Activated CD4-positive, alpha-beta T cell treated with anti-CD3 and anti-CD28 coated beads, Interleukin-2, amount 50 U/mL, for 48 hours (primary cell): ENCODE results near the gene RAB20.

Experiments
- DNase-seq, 2 experiments: peaks; one replicate each; pipeline ENCODE4 v3.0.0-alpha.2; 2020

Gene RAB20

GRCh38 chr13:110525328-110526319 is 35.9 kb downstream of the RAB20 start:
- no peak for DNase-seq

DNA sequence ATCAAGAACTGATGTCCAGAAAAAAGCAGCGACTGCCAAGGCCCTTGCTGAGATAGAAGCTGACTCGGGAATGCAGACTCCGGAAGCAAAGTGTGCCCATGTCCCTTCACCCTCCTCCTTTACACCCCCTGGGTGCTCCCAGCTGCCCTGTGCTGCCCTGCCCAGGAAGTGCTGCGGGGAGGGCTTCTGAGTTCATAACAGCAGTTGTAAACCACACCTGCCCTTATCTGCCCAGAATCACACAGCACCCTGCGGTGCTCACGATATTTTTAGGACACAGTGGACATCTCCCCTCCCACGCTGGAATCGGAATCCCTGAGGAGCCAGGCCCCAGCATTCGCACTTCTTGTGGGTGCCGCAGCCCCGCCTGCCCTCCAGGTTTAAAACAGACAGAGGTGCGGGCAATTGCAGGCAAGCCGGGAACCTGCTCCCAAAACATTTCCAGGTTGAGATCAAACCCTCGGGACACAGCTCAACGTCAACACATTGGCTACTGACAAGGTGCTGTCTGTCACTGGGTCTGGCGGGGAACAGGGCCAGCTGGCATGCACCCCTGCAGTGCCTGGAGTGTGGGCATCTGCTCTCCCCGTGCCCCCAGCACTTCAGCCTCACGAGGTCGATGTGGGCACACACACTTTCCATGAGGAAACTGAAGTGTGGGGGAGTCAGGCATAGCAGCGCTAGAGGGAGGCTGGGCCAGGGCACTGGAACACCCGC is 36.8 kb downstream of the RAB20 start:
- peak in 1 of 2 experiments; percentile 12 for DNase-seq

GRCh38 chr13:110523838-110524540 is 37.5 kb downstream of the RAB20 start:
- DNase-seq = no peak

GRCh38 chr13:110523180-110523579 is 38.3 kb downstream of the RAB20 start:
- no peak for DNase-seq

GRCh38 chr13:110522721-110523120 is 38.8 kb downstream of the RAB20 start:
- DNase-seq = no peak

DNA sequence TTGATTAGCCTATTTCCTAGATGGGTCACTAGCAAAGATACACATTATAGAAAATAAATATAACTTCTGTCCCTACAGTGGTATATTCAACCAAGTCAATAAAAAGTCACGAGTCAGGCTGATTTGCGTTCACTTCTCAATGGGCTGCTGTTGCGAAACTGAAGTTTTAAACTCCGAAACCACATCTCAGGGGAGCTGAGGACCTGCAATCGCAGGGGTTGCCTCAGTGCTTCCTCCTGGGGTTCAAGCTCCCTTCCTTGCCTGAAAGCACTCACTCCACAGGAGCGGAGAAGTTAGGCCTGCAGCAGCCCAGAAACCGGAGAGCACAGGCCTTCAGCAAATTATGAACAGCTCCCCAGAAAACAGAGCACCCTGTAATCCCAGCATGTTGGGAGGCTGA is 39.6 kb downstream of the RAB20 start:
- DNase-seq = no peak

GRCh38 chr13:110521296-110521680 is 40.2 kb downstream of the RAB20 start:
- no peak for DNase-seq

- no peak for DNase-seq
Observed at GRCh38 chr13:110520431-110521295, 40.9 kb downstream of the RAB20 start.

- no peak for DNase-seq
Observed at GRCh38 chr13:110519506-110519905, 42.0 kb downstream of the RAB20 start.

DNA sequence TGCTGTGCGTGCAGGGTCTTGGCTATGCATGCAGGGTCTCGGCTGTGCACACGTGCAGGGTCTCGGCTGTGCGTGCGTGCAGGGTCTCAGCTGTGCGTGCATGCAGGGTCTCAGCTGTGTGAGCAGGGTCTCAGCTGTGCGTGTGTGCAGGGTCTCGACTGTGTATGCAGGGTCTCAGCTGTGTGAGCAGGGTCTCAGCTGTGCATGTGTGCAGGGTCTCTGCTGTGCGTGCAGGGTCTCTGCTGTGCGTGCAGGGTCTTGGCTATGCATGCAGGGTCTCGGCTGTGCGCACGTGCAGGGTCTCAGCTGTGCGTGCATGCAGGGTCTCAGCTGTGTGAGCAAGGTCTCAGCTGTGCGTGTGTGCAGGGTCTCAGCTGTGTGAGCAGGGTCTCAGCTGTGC is 42.5 kb downstream of the RAB20 start:
- no peak for DNase-seq

GRCh38 chr13:110518571-110518970 is 43.0 kb downstream of the RAB20 start:
- no peak for DNase-seq

DNA sequence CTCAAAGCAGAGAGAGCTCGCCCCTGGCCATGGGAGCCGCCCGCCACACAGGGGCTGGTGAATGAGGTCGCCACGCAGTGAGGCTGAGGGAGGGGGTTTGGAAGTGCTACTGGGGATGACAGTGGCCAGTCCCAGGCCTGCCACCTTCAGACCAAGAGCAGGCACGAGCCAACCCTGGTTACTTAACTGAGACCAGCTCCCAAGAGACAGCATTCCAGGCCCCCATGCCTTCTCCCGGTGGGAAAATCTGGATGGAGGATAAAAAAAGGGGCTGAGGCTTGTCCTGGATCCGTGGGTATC is 43.3 kb downstream of the RAB20 start:
- no peak for DNase-seq

GRCh38 chr13:110517505-110518225 is 43.9 kb downstream of the RAB20 start:
- DNase-seq = no peak

DNA sequence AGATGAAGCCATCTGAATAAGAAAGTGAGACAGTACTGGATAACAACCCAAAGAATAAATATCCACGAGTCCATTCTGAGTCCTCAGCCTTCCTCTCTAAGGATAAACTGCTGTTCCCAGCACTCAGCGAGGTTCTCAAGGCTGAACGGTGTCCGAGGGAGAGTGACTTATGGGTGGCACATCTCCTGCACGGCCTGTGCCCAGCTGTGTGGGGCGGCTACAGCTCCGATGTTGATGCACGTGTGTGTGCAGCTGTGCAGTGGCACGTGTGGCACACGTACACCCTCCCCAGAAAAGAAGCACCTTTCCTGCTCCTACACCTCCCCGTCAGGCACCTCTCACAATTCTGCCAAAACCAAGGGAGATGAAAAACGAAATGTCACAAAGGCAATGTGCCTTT is 45.0 kb downstream of the RAB20 start:
- DNase-seq = no peak

DNA sequence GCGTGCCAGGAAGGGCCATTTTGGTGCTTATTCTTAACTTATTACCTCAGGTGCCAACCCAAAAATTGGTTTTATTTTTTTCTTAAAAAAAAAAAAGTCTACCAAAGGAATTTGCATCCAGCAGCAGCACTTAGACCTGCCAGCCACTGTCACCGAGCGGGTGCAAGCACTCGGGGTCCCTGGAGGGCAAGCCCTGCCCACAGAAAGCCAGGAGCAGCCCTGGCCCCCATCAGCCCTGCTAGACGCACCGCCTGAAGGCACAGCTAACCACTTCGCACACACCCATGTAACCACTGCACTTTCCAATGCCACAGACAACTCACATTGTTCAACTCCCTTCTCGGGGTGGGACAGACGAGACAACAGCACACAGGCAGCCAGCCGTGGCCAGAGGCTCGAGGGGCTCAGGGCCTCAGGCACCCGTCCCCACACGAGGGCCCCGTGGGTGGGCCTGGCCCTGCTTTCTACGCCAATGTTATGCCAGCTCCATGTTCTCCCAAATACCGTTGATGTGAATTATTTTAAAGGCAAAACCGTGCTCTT is 49.3 kb downstream of the RAB20 start:
- no peak for DNase-seq

- DNase-seq = no peak
Observed at GRCh38 chr13:110511509-110512181, 49.9 kb downstream of the RAB20 start.

DNA sequence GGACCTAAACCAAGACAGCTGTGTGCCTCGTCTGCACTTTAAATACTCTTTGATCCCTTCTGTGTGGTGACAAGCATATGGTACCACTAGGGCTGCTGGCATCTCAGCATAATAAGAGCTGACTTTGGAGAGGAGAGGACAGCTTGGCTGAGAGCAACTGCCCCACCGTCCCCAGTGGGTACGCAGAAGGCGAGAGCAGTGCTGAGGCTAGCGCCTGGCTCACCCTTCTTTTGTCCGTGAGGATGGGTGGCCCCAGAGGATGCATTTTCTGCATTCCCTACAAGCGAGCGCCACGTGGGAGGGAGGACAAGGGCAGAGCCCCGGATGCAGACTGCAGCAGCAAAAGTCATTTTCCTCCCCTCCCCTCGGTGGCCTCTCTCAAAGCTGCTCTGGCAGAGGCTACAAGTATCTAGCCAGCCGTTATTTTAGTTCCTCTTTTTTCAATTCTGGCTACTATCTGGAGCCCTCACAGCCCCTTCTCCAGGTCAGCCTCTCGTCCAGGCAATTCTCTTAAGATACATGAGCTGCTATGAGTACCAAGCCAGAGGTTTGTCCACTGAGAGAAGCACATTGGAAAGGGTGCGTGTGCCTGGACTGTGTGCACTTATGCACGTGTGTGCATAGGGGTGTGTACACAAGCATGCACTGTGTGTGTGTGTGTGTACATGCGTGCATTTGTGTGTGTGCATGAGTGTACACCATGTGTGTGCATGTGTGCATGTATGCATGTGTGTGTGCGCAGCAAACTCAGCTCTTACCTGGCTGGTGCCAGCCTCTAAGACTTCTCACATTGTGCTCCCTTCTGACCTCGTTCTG is 51.3 kb downstream of the RAB20 start:
- no peak for DNase-seq

DNA sequence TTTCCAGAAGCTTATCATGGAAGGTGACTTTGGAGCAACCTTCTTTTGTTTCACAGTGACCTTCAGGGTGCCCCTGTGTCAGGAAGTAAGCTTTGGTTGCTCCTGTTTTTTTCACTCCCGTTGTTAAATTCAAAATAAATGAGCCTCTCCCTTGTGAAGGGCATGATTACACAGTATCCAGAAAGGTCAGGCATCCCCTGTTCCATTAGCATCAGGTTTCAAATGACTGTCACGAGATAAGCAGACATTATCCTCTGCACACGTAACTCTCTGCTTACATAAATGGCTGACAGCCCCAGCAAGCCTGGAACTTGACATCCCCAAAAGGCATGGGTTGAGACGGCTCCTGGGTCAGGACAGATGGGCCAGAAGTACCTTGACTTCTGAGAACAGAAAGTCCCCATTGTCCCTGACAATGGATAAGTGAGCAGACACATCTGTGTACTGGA is 52.0 kb downstream of the RAB20 start:
- no peak for DNase-seq

DNA sequence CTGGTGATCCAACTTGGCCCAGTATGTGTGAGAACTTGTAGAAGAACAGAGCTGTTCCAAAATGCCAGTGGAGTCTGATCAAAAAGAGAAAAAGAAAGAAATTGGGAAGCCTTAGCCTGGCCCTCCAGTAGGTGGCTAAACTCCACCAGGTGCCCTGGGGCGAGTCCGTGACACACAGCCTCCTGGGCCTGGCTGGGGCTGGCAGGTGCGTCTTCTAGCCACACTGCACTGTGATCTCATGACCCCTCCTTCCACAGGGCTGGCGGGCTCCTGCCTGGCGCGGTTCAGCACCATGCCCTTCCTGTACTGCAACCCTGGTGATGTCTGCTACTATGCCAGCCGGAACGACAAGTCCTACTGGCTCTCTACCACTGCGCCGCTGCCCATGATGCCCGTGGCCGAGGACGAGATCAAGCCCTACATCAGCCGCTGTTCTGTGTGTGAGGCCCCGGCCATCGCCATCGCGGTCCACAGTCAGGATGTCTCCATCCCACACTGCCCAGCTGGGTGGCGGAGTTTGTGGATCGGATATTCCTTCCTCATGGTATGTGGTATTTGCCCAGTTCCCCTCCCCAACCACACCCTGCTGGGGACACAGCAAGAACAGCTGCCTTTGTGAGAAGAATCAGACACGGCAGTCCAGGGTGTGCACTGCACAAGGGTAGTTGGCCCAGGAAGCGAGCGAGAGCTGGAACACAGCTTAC is 53.7 kb downstream of the RAB20 start:
- DNase-seq = no peak
